MM.1S (cell line): ENCODE data around the gene STN1.

Source experiments
- EZH2 ChIP-seq: fragments of 300-600 bp; sonication (generic); optimal IDR thresholded peaks from 2 replicates; pipeline ENCODE3; 2017; ENCODE audit warnings: low read depth, mild to moderate bottlenecking, antibody characterized with exemption, low read length, mixed read lengths
- EZH2phosphoT487 ChIP-seq: fragments of 300-600 bp; sonication (generic); IDR thresholded peaks from 2 replicates; pipeline ENCODE4 v1.6.1; 2018; ENCODE audit warnings: antibody characterized with exemption, low read length
- TF ChIP-seq, protein P1 (sequence below): fragments of 300-600 bp; sonication (generic); IDR thresholded peaks from 2 replicates; pipeline ENCODE4 v1.5.1; 2016; ENCODE audit warnings: antibody characterized with exemption, low read length, mixed read lengths

DNA sequence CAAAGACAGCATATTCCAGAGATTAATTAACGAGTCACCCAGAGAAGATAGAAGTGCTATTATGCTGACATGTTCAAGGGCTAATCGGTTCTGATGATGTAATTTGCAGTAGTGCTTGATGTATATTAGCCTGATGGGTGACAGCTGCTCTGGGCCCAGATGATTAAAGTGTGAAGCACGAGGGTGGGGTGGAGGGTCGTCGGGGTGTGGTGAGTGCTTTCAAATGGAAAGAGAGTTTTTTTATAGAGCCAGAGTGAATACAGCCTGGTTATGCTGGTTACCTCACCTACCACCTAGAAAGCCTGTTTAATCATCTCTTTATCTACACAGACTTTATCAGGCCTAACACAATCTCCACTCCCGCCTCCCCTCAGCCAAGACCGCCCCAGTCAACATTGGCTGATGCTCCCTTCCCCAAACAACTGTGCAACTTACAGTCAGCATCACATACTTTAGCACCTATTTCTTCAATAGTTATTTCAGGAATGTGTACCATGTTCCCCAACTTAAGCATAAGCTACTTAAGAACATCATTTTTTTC, 11.5 kb upstream of the STN1 start:
- TF ChIP-seq, protein P1, sequence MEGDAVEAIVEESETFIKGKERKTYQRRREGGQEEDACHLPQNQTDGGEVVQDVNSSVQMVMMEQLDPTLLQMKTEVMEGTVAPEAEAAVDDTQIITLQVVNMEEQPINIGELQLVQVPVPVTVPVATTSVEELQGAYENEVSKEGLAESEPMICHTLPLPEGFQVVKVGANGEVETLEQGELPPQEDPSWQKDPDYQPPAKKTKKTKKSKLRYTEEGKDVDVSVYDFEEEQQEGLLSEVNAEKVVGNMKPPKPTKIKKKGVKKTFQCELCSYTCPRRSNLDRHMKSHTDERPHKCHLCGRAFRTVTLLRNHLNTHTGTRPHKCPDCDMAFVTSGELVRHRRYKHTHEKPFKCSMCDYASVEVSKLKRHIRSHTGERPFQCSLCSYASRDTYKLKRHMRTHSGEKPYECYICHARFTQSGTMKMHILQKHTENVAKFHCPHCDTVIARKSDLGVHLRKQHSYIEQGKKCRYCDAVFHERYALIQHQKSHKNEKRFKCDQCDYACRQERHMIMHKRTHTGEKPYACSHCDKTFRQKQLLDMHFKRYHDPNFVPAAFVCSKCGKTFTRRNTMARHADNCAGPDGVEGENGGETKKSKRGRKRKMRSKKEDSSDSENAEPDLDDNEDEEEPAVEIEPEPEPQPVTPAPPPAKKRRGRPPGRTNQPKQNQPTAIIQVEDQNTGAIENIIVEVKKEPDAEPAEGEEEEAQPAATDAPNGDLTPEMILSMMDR, result no peak
- TF ChIP-seq EZH2 (no peak), EZH2phosphoT487 (no peak)
